Activated CD4-positive, CD25-positive, alpha-beta regulatory T cell treated with anti-CD3 and anti-CD28 coated beads, Interleukin-2, amount 50 U/mL, for 16 hours (primary cell): ENCODE results near the gene TM9SF3.
"Not testable (repeated sequence)": the region's sequence is repeated elsewhere in the genome, so short reads cannot be mapped to it uniquely, and the experiment has no call there.

Source experiments
- DNase-seq: peaks from one replicate; pipeline ENCODE4 v3.0.0-alpha.2; 2020; ENCODE audit warnings: low read depth, low spot score

The TM9SF3 gene

GRCh38 chr10:96600337-96600736, 13.5 kb upstream of the TM9SF3 start:
- no peak for DNase-seq

- no peak for DNase-seq
Measured at GRCh38 chr10:96598846-96599245, 12.0 kb upstream of the TM9SF3 start.

- no peak for DNase-seq
Measured at GRCh38 chr10:96596422-96597407, 9.9 kb upstream of the TM9SF3 start.

GRCh38 chr10:96595741-96596140, 8.9 kb upstream of the TM9SF3 start:
- no peak for DNase-seq

GRCh38 chr10:96591946-96592345, 5.1 kb upstream of the TM9SF3 start:
- no peak for DNase-seq

GRCh38 chr10:96588616-96589419, 2.0 kb upstream of the TM9SF3 start:
- DNase-seq: no peak

- no peak for DNase-seq
Measured at GRCh38 chr10:96588060-96588554, 1.3 kb upstream of the TM9SF3 start.

GRCh38 chr10:96587264-96588059, 650 bp upstream of the TM9SF3 start:
- peak; percentile 26 for DNase-seq

- DNase-seq: no peak
Measured at GRCh38 chr10:96585736-96586418, 935 bp downstream of the TM9SF3 start.

- DNase-seq: no peak
Measured at GRCh38 chr10:96584474-96584873, 2.3 kb downstream of the TM9SF3 start.

- DNase-seq: no peak
Measured at GRCh38 chr10:96584035-96584434, 2.8 kb downstream of the TM9SF3 start.

- DNase-seq: no peak
Measured at GRCh38 chr10:96579133-96579532, 7.7 kb downstream of the TM9SF3 start.

GRCh38 chr10:96578633-96579032, 8.2 kb downstream of the TM9SF3 start:
- no peak for DNase-seq

GRCh38 chr10:96578022-96578421, 8.8 kb downstream of the TM9SF3 start:
- no peak for DNase-seq

- DNase-seq: no peak
Measured at GRCh38 chr10:96577069-96577468, 9.7 kb downstream of the TM9SF3 start.

GRCh38 chr10:96576277-96576980, 10.4 kb downstream of the TM9SF3 start:
- no peak for DNase-seq

- not testable (repeated sequence) for DNase-seq
Measured at GRCh38 chr10:96574564-96574963, 12.2 kb downstream of the TM9SF3 start.

GRCh38 chr10:96573036-96573435, 13.8 kb downstream of the TM9SF3 start:
- DNase-seq: no peak

- no peak for DNase-seq
Measured at GRCh38 chr10:96570983-96571964, 15.5 kb downstream of the TM9SF3 start.
